ENCODE data around the gene GGNBP2. TPM values are rescaled to one million over a fixed set of nuclear protein-coding genes. Genes with fewer than 3 reads are reported as not detected.

The GGNBP2 gene
- total RNA-seq, 2 donors from 2014 or later: 162 to 174 TPM

Other genes with a start within 250 kb of the GGNBP2 start
- gene TBC1D3G, start 221.0 kb upstream of the GGNBP2 start, total RNA-seq: under 1 TPM in 1 of 2 donors, not detected in 1; 0.75 TPM
- gene TBC1D3H, start 156.5 kb upstream of the GGNBP2 start, total RNA-seq: not detected
- 10 to 100 TPM; 43.0 to 44.7 TPM for gene ZNHIT3, start 58.2 kb upstream of the GGNBP2 start, total RNA-seq
- 10 to 100 TPM; 75.9 to 77.1 TPM for gene MYO19, start 10.1 kb upstream of the GGNBP2 start, total RNA-seq
- gene PIGW, start 9.9 kb upstream of the GGNBP2 start, total RNA-seq: 1 to 10 TPM; 3.7 to 7.5 TPM
- gene DHRS11, start 47.0 kb downstream of the GGNBP2 start, total RNA-seq: 1 to 10 TPM; 2.7 to 3.8 TPM
- gene MRM1, start 56.7 kb downstream of the GGNBP2 start, total RNA-seq: 1 to 10 TPM; 2.6 to 3.4 TPM

All from T-helper 17 cell (primary cell).